Measurements from ENCODE around the gene AREL1. TPM values are rescaled to one million over a fixed set of nuclear protein-coding genes. Genes with fewer than 3 reads are reported as not detected.

The AREL1 gene
- total and polyA plus RNA-seq, 10 of the 15 experiments (the other 5 are each of a cell fraction or from before 2014, with no cell fraction given), result 6.2 to 40.4 (median 23.7) TPM

DNA sequence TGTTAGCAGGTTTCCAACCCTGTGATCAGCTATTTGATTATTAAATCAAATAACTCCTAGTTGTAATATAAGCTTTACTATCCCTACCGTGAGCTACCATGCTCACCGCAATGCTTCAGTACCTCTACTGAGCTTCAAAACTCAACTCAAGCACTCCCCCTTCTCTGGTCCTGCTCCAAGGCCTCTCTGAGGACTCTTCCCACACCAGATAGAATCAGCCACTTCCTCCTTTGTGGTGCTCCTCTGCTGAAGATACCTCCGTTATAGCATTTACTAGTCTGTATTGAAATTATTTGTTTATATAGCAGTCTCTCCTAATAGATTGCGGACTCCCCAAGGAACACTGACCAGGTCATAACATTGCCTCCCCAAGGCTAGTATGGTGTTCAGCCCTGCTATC, 17.5 kb downstream of the AREL1 start:
- no peaks in the 10 kb centered on the region for H4K20me1 ChIP-seq (ENCODE audit: control insufficient read depth, insufficient read depth)

More for the DNA sequence above, 17.5 kb downstream of the AREL1 start:
- no peaks in the 10 kb centered on the region for H3K9me3 ChIP-seq (replicated peaks; ENCODE audit: control insufficient read depth, insufficient read depth, low read length)
- no peaks in the 10 kb centered on the region; the same call in 1 of the 2 replicates for H3K79me2 ChIP-seq (ENCODE audit: control insufficient read depth, insufficient read depth, low read length)
- no peak for FAIRE-seq
- POLR2A ChIA-PET, result no interaction called here
- no TSS peak for BruUV-seq (replicated peaks)
- no peak overlapping the region for H3K9ac ChIP-seq (ENCODE audit: control insufficient read depth, insufficient read depth, low read length)
- ATAC-seq, result no peak
- DNase-seq (ENCODE audit: low read depth, low spot score), result no peak
- H3K27me3 ChIP-seq (replicated peaks in 1 of 2; ENCODE audit: control insufficient read depth in 2 of 2, insufficient read depth in 2 of 2, low read length in 1 of 2), result no peaks in the 10 kb centered on the region
- intact Hi-C loops (cut with micrococcal nuclease; ENCODE audit: unreplicated experiment) (no loop called here), in situ Hi-C loops (cut with MboI) (no loop called here)
- no peak overlapping the region for H2AFZ ChIP-seq (ENCODE audit: control insufficient read depth, low read depth, low read length)
- H3K36me3 ChIP-seq (ENCODE audit: control insufficient read depth in 2 of 2, insufficient read depth in 2 of 2, low read length in 1 of 2), result peaks cover 0 to 13% of the 10 kb centered on the region in 2 experiments; a peak in 2 of 4 replicates
- RAD21 ChIA-PET (ENCODE audit: unreplicated experiment), result no interaction called here
- SMC1A ChIA-PET (ENCODE audit: uncharacterized antibody, unreplicated experiment), result interaction anchor here (0.6 to 1.1 kb wide), 2 partner anchors 9 to 16 kb away, joined by 3 read pairs; no protein-coding TSS in a partner anchor
- no peaks in the 10 kb centered on the region for H3K4me1 ChIP-seq (ENCODE audit: control insufficient read depth, insufficient read depth, low read length)
- TF ChIP-seq, protein P1, sequence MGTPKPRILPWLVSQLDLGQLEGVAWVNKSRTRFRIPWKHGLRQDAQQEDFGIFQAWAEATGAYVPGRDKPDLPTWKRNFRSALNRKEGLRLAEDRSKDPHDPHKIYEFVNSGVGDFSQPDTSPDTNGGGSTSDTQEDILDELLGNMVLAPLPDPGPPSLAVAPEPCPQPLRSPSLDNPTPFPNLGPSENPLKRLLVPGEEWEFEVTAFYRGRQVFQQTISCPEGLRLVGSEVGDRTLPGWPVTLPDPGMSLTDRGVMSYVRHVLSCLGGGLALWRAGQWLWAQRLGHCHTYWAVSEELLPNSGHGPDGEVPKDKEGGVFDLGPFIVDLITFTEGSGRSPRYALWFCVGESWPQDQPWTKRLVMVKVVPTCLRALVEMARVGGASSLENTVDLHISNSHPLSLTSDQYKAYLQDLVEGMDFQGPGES (IDR thresholded peaks at IDR 0.05), result no peak
- TF ChIP-seq EED (IDR thresholded peaks at IDR 0.05; ENCODE audit: low read depth), result no peak
- TF ChIP-seq ATF3 (IDR thresholded peaks at IDR 0.05; ENCODE audit: borderline replicate concordance, extremely low read depth, low read depth, low read length), result no peak
- no peak for TF ChIP-seq PBX3 (IDR thresholded peaks at IDR 0.05; ENCODE audit: insufficient replicate concordance, low read depth, low read length)
- TF ChIP-seq SREBF2 (IDR thresholded peaks at IDR 0.05; ENCODE audit: low read length), result no peak
- TF ChIP-seq SPI1 (IDR thresholded peaks at IDR 0.05; ENCODE audit: borderline replicate concordance, insufficient read depth, low read depth, low read length), result no peak; the same call in 1 of the 2 replicates
- no peak for TF ChIP-seq SMC3 (IDR thresholded peaks at IDR 0.05; ENCODE audit: borderline replicate concordance, low read length)
- TF ChIP-seq CREB1 (IDR thresholded peaks at IDR 0.05; ENCODE audit: low read depth), result no peak
- TF ChIP-seq CBFB (IDR thresholded peaks at IDR 0.05; ENCODE audit: low read depth), result no peak
- no peak for TF ChIP-seq PKNOX1 (IDR thresholded peaks at IDR 0.05)
- TF ChIP-seq SMAD5 (IDR thresholded peaks at IDR 0.05; ENCODE audit: low read depth), result no peak
- TF ChIP-seq CEBPB (IDR thresholded peaks at IDR 0.05; ENCODE audit: borderline replicate concordance in 1 of 2, low read depth in 2 of 2, low read length in 2 of 2), result no peak
- TF ChIP-seq TCF3 (IDR thresholded peaks at IDR 0.05; ENCODE audit: borderline replicate concordance, insufficient read depth, low read depth, low read length), result no peak
- TF ChIP-seq, protein P2, sequence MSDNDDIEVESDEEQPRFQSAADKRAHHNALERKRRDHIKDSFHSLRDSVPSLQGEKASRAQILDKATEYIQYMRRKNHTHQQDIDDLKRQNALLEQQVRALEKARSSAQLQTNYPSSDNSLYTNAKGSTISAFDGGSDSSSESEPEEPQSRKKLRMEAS (IDR thresholded peaks at IDR 0.05; ENCODE audit: low read depth, low read length), result no peak
- CTCF ChIA-PET, result interaction anchor here (0.9 to 1.8 kb wide), 2 partner anchors 12 to 87 kb away, joined by 3 to 4 read pairs; no protein-coding TSS in a partner anchor
- no peak overlapping the region for H3K4me3 ChIP-seq
- H3K27ac ChIP-seq (ENCODE audit: control insufficient read depth, insufficient read depth), result no peak overlapping the region
- no peak overlapping the region for H3K4me2 ChIP-seq (ENCODE audit: control insufficient read depth, insufficient read depth)
- 84% methylated on average over 4 of the region's 4 CpGs for WGBS (ENCODE audit: insufficient coverage, insufficient replicate concordance, low lambda C conversion rate, missing lambda C conversion rate)

Data from GM12878 (cell line).